K562 (cell line): ENCODE measurements around the gene AKNA. TPM values are rescaled to one million over a fixed set of nuclear protein-coding genes. Genes with fewer than 3 reads are reported as not detected.

Experiments
- C11orf30 ChIP-seq: fragments of 450-650 bp; IDR thresholded peaks from 2 replicates; pipeline ENCODE4 v1.6.1; 2016; ENCODE audit warnings: low read depth, mild to moderate bottlenecking
- E2F1 ChIP-seq: sonication (generic); formaldehyde crosslinking; IDR thresholded peaks from 2 replicates; pipeline ENCODE4 v1.8.1; 2023; ENCODE audit warnings: mild to moderate bottlenecking, missing genetic modification reagents, moderate library complexity
- E2F8 ChIP-seq: fragments of 450-650 bp; IDR thresholded peaks from 2 replicates; pipeline ENCODE4 v1.7.1; 2018; ENCODE audit warnings: mild to moderate bottlenecking, low read depth; ENCODE audit not compliant: partially characterized antibody
- ELF4 ChIP-seq: fragments of 450-650 bp; formaldehyde crosslinking; IDR thresholded peaks from 2 replicates; pipeline ENCODE4 v1.4.0; 2022; ENCODE audit warnings: missing genetic modification characterization
- FOXP1 ChIP-seq: sonication (generic); formaldehyde crosslinking; IDR thresholded peaks from 2 replicates; pipeline ENCODE4 v1.8.0; 2022; ENCODE audit warnings: mild to moderate bottlenecking, missing genetic modification reagents
- HDAC1 ChIP-seq, 2 experiments: fragments of 450-650 bp; IDR thresholded peaks; 2 replicates each; pipeline ENCODE4 v1.6.1; 2016 to 2017; ENCODE audit warnings: inconsistent platforms in 1 of 2, mild to moderate bottlenecking in 1 of 2, moderate library complexity in 1 of 2
- MXD1 ChIP-seq: fragments of 250-450 bp; sonication (Bioruptor Pico); IDR thresholded peaks from 2 replicates; pipeline ENCODE4 v1.8.0; 2021; ENCODE audit warnings: borderline replicate concordance, mild to moderate bottlenecking, moderate library complexity; ENCODE audit not compliant: poor library complexity, severe bottlenecking
- PHF20 ChIP-seq: fragments of 450-650 bp; IDR thresholded peaks from 2 replicates; pipeline ENCODE4 v1.6.1; 2018; ENCODE audit not compliant: partially characterized antibody
- POLR2B ChIP-seq: fragments of 450-650 bp; IDR thresholded peaks from 2 replicates; pipeline ENCODE4 v1.6.1; 2018; ENCODE audit warnings: low read depth; ENCODE audit not compliant: partially characterized antibody
- PPARD ChIP-seq: fragments of 250-450 bp; sonication (Bioruptor Pico); IDR thresholded peaks from 2 replicates; pipeline ENCODE4 v1.8.0; 2022; ENCODE audit warnings: inconsistent platforms, mild to moderate bottlenecking, moderate library complexity
- RERE ChIP-seq: sonication (generic); formaldehyde crosslinking; IDR thresholded peaks from 2 replicates; pipeline ENCODE4 v1.8.0; 2023; ENCODE audit warnings: missing genetic modification reagents, mild to moderate bottlenecking, borderline replicate concordance
- SAFB2 ChIP-seq: fragments of 200-400 bp; formaldehyde crosslinking; IDR thresholded peaks from 2 replicates; pipeline ENCODE4 v1.6.1; 2018; ENCODE audit warnings: borderline replicate concordance, low read length, low read depth, moderate library complexity; ENCODE audit not compliant: severe bottlenecking
- ZBTB26 ChIP-seq: fragments of 450-650 bp; formaldehyde crosslinking; IDR thresholded peaks from 2 replicates; pipeline ENCODE4 v1.4.0; 2022; ENCODE audit warnings: missing genetic modification characterization
- ZNF696 ChIP-seq: fragments of 250-450 bp; sonication (Bioruptor Pico); conservative IDR thresholded peaks from 2 replicates; pipeline ENCODE4 v1.4.0; 2020; ENCODE audit warnings: mild to moderate bottlenecking, moderate library complexity
- ZNF717 ChIP-seq: fragments of 250-450 bp; sonication (Bioruptor Pico); IDR thresholded peaks from 2 replicates; pipeline ENCODE4 v1.5.0; 2021
- polyA plus RNA-seq, 8 experiments: library from polyadenylated mRNA; depleted of rRNA in 4 of 8; stranded (reverse) in 5 of 8; unstranded in 3 of 8; fragments of >200 nt; fragmentation: Nextera tagmentation in 2 of 8; fragmentation: Illumina TruSeq in 1 of 8; extraction: Ambion mirVana in 2 of 8; extraction: Trizol in 1 of 8; gene quantifications; 2 replicates each; pipeline versions ENCODE4 v1.2.1 to v1.2.3, GENCODE V29; 2011 to 2014; ENCODE audit warnings: inconsistent platforms in 1 of 8, missing spikeins in 1 of 8
- total RNA-seq, 7 experiments: library from RNA; depleted of rRNA in 6 of 7; stranded (reverse); fragments of >200 nt in 6 of 7; fragmentation: Illumina TruSeq in 2 of 7; extraction: Trizol in 2 of 7; gene quantifications; 2 replicates each; pipeline versions ENCODE4 v1.2.1 to v1.2.3, GENCODE V29; 2011 to 2021; ENCODE audit warnings: low replicate concordance in 1 of 7

The AKNA gene
- total and polyA plus RNA-seq, 9 of the 15 experiments (the other 6 are each of a cell fraction or from before 2014, with no cell fraction given) = 0.29 to 20.5 (median 3.9) TPM

- TF ChIP-seq RERE (CRISPR knock-in tag) = no peak
- TF ChIP-seq PHF20 = no peak
- TF ChIP-seq POLR2B = peak; percentile 71
- peak; percentile 79; the same call in 1 of the 2 replicates for TF ChIP-seq ELF4
- TF ChIP-seq MXD1 (CRISPR knock-in tag) = no peak
- TF ChIP-seq ZNF696 (CRISPR knock-in tag) = no peak
- peak; percentile 65; the same call in 1 of the 2 replicates for TF ChIP-seq ZBTB26
- no peak for TF ChIP-seq FOXP1 (CRISPR knock-in tag)
- TF ChIP-seq E2F8 = peak; percentile 41
- no peak for TF ChIP-seq C11orf30
- TF ChIP-seq SAFB2 = no peak
- no peak for TF ChIP-seq ZNF717 (CRISPR knock-in tag)
- TF ChIP-seq E2F1 (CRISPR knock-in tag) = no peak
- TF ChIP-seq HDAC1 (IDR thresholded peaks at IDR 0.05) = peak in 1 of 2 experiments; percentile 26; a peak in 1 of 4 replicates
- no peak for TF ChIP-seq PPARD (CRISPR knock-in tag)
These were observed 18.3 kb downstream of the AKNA start (continued) for GRCh38 chr9:114369216-114370130.
